Vagina (tissue), 2 donors: ENCODE measurements around the gene ENTPD3.

Experiments used
- CTCF ChIP-seq, 3 experiments: fragments of 450-650 bp in 2 of 3; fragments of 200-600 bp in 1 of 3; sonication (generic) in 1 of 3; IDR thresholded peaks; one replicate each; pipeline ENCODE4 v1.5.1; 2017 to 2019; ENCODE audit warnings: antibody characterized with exemption in 3 of 3, mild to moderate bottlenecking in 2 of 3, moderate library complexity in 2 of 3
- POLR2AphosphoS5 ChIP-seq, 2 donors: sonication (generic); formaldehyde crosslinking; IDR thresholded peaks; one replicate each; pipeline ENCODE4 v1.9.0; 2017; ENCODE audit warnings: antibody characterized with exemption in 2 of 2, mild to moderate bottlenecking in 2 of 2, low read depth in 1 of 2; ENCODE audit not compliant: insufficient read depth in 1 of 2

- TF ChIP-seq CTCF (IDR thresholded peaks at IDR 0.05) (no peak), POLR2AphosphoS5 (IDR thresholded peaks at IDR 0.05; ENCODE audit: insufficient read depth in 1 of 2, low read depth in 1 of 2) (no peak)
Observed at GRCh38 chr3:40463579-40463978, 76.6 kb downstream of the ENTPD3 start.
